Forelimb muscle (tissue), 1 donor: Measurements from ENCODE around the gene RPS6KL1. TPM values are rescaled to one million over a fixed set of nuclear protein-coding genes. Genes with fewer than 3 reads are reported as not detected.

Experiments used
- DNase-seq: peaks from one replicate; pipeline ENCODE4 v3.0.0-alpha.2; 2013; ENCODE audit warnings: low read depth
- polyA plus RNA-seq: library from polyadenylated mRNA; unstranded; fragments of 120-200 nt; gene quantifications from one replicate; pipeline ENCODE4 v1.2.1, GENCODE V29; 2013; ENCODE audit not compliant: insufficient read length

The RPS6KL1 gene
- polyA plus RNA-seq, 1 donor = 13.5 TPM

DNA sequence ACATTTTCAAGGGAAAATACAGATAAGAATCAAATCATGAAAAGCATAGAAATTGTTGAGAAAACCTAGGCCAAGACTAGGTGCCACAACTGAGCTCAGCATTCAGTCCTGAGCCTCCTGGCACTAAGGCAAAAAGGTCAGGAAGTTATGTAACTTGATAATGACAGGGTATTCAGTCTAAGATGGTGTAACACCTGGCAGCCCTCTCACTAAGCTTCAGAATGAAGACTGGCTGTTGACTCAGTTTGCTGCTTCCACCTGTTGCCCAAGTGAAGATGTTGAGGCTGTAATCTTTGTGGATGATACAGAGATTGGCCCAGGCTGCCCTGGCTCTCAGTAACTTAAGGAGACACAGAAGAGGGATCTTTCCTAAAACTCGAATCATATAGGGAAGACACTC lies 66.7 kb downstream of the RPS6KL1 start:
- DNase-seq = no peak

DNA sequence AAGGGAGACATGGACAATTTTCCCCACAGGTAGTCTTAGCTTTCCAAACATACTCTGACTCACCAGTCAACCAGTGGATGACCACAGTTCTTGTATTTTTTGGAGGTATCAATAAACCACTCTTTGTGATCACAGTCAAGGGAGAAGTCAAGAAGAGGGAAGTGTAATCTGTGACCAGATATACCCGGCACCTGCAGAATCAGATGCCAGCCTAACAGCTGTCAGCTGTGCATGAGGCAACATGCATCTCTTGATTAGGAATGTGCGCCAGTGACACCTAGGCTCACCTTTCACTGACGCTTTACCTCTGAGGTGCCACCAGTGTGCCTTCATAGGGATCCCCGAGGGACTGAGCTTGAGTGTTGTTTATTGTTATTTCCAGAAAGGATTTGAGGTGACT lies 67.1 kb downstream of the RPS6KL1 start:
- no peak for DNase-seq

DNA sequence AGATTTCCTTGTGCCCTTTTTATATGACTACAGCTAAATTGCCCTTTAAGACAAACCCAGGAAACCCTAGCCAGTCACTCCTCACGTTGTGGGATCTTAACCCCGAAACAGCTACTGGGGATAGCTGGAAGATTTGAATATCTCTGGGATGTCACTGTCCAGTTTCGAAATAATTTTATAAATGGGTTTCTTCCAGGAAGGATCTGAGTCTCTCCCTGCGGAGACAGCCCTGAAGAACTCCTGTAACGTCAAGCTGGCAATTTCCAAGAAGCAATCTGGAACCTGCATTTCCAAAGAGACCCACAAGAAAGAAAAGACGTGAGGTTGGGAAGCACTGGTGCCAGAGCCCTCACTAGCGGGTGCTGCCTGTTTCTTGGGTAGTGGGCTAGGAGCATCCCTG lies 68.0 kb downstream of the RPS6KL1 start:
- DNase-seq = no peak

Other genes with a start within 250 kb of the RPS6KL1 start
- gene AREL1, start 210.2 kb downstream of the RPS6KL1 start, polyA plus RNA-seq = 17.4 TPM
- 37.2 TPM for gene FCF1, start 210.1 kb downstream of the RPS6KL1 start, polyA plus RNA-seq
- 48.8 TPM for gene YLPM1, start 159.9 kb downstream of the RPS6KL1 start, polyA plus RNA-seq
- 0.85 TPM for gene PROX2, start 47.1 kb downstream of the RPS6KL1 start, polyA plus RNA-seq
- 70.7 TPM for gene DLST, start 41.3 kb downstream of the RPS6KL1 start, polyA plus RNA-seq
- 43.2 TPM for gene PGF, start 32.3 kb upstream of the RPS6KL1 start, polyA plus RNA-seq
- gene EIF2B2, start 79.7 kb upstream of the RPS6KL1 start, polyA plus RNA-seq = 50.7 TPM
- 23.9 TPM for gene MLH3, start 128.2 kb upstream of the RPS6KL1 start, polyA plus RNA-seq
- 17.8 TPM for gene ACYP1, start 140.8 kb upstream of the RPS6KL1 start, polyA plus RNA-seq
- 1.4 TPM for gene ZC2HC1C, start 146.4 kb upstream of the RPS6KL1 start, polyA plus RNA-seq
- 82.6 TPM for gene NEK9, start 203.8 kb upstream of the RPS6KL1 start, polyA plus RNA-seq